ENCODE results near the gene NAP1L4. TPM values are rescaled to one million over a fixed set of nuclear protein-coding genes. Genes with fewer than 3 reads are reported as not detected.
A peak's percentile ranks its signal among the peaks of the same experiment; 100 is the strongest.

NAP1L4 gene
- total and polyA plus RNA-seq, 10 donors, result 79.5 to 137 (median 114) TPM

GRCh38 chr11:2903672-2904011 lies 88.5 kb downstream of the NAP1L4 start:
- no peak for DNase-seq
- peaks cover 0 to 31% (median 0%) of the 10 kb centered on the region in 7 donors for H3K27me3 ChIP-seq (replicated peaks in 1 of 7)
- 67 to 91% (median 89%) methylated on average over 7 of the region's 7 CpGs for WGBS, 5 donors
- intact Hi-C loops (cut with DNase I; ENCODE audit: low total_unique reads), result no loop called here
- H3K9me3 ChIP-seq, result peaks cover 0 to 5% (median 0%) of the 10 kb centered on the region in 8 donors
- TF ChIP-seq POLR2AphosphoS5 (IDR thresholded peaks at IDR 0.05), result no peak
- TF ChIP-seq, protein P1, sequence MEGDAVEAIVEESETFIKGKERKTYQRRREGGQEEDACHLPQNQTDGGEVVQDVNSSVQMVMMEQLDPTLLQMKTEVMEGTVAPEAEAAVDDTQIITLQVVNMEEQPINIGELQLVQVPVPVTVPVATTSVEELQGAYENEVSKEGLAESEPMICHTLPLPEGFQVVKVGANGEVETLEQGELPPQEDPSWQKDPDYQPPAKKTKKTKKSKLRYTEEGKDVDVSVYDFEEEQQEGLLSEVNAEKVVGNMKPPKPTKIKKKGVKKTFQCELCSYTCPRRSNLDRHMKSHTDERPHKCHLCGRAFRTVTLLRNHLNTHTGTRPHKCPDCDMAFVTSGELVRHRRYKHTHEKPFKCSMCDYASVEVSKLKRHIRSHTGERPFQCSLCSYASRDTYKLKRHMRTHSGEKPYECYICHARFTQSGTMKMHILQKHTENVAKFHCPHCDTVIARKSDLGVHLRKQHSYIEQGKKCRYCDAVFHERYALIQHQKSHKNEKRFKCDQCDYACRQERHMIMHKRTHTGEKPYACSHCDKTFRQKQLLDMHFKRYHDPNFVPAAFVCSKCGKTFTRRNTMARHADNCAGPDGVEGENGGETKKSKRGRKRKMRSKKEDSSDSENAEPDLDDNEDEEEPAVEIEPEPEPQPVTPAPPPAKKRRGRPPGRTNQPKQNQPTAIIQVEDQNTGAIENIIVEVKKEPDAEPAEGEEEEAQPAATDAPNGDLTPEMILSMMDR (IDR thresholded peaks at IDR 0.05 in 8 of 11, conservative IDR thresholded peaks at IDR 0.05 in 3 of 11), result no peak
- no peak for TF ChIP-seq POLR2A (IDR thresholded peaks at IDR 0.05)
- H3K36me3 ChIP-seq, result peaks cover 0 to 14% (median 0%) of the 10 kb centered on the region in 6 donors
- H3K27ac ChIP-seq, result no peak overlapping the region
- peak overlapping the region in 1 of 8 donors; percentile 5 for H3K4me3 ChIP-seq
- H3K4me1 ChIP-seq, result peaks cover 6 to 54% (median 42%) of the 10 kb centered on the region in 6 donors

GRCh38 chr11:2902784-2903671 lies 89.1 kb downstream of the NAP1L4 start:
- peaks cover 0 to 14% (median 0%) of the 10 kb centered on the region in 6 donors for H3K36me3 ChIP-seq

GRCh38 chr11:2901854-2902783 lies 90.0 kb downstream of the NAP1L4 start:
- intact Hi-C loops (cut with DNase I; ENCODE audit: low total_unique reads), result no loop called here
- WGBS, 5 donors, result 4 to 17% (median 5%) methylated on average over 15 to 58 of the region's 58 CpGs
- Histone ChIP-seq H3K27ac (peak overlapping the region; percentile 39 to 95 (median 82)), H3K4me1 (peaks cover 10 to 69% (median 56%) of the 10 kb centered on the region in 6 donors), H3K4me3 (peak overlapping the region; percentile 24 to 90 (median 60)), H3K9me3 (peaks cover 0 to 4% (median 0%) of the 10 kb centered on the region in 8 donors), H3K27me3 (replicated peaks in 1 of 7) (peaks cover 0 to 22% (median 0%) of the 10 kb centered on the region in 7 donors), H3K36me3 (peaks cover 0 to 14% (median 0%) of the 10 kb centered on the region in 6 donors)
- peak; percentile 99 for DNase-seq
- TF ChIP-seq POLR2A (IDR thresholded peaks at IDR 0.05) (no peak), POLR2AphosphoS5 (IDR thresholded peaks at IDR 0.05) (peak; percentile 81 to 89 (median 83))
- TF ChIP-seq, protein P1 (IDR thresholded peaks at IDR 0.05 in 8 of 11, conservative IDR thresholded peaks at IDR 0.05 in 3 of 11), result peak in 1 of 11 experiments; percentile 28

More at GRCh38 chr11:2902784-2903671, 89.1 kb downstream of the NAP1L4 start:
- peak overlapping the region; percentile 24 to 95 (median 82) for H3K27ac ChIP-seq
- 76 to 85% (median 81%) methylated on average over 22 to 23 of the region's 23 CpGs for WGBS, 5 donors
- TF ChIP-seq, protein P1 (IDR thresholded peaks at IDR 0.05 in 8 of 11, conservative IDR thresholded peaks at IDR 0.05 in 3 of 11), result no peak
- no peak for TF ChIP-seq POLR2A (IDR thresholded peaks at IDR 0.05)
- H3K27me3 ChIP-seq (replicated peaks in 1 of 7), result peaks cover 0 to 26% (median 0%) of the 10 kb centered on the region in 7 donors
- peak overlapping the region; percentile 24 to 90 (median 60) for H3K4me3 ChIP-seq
- H3K4me1 ChIP-seq, result peaks cover 10 to 60% (median 48%) of the 10 kb centered on the region in 6 donors
- intact Hi-C loops (cut with DNase I; ENCODE audit: low total_unique reads), result no loop called here
- H3K9me3 ChIP-seq, result peaks cover 0 to 5% (median 0%) of the 10 kb centered on the region in 8 donors
- DNase-seq, result peak; percentile 84
